H9 (cell line): Measurements from ENCODE around the gene TNFRSF11A. TPM values are rescaled to one million over a fixed set of nuclear protein-coding genes. Genes with fewer than 3 reads are reported as not detected.

Source experiments
- DNase-seq: peaks from one replicate; pipeline ENCODE4 v3.0.0-alpha.2; 2017
- H2AFZ ChIP-seq: one replicate; pipeline ENCODE4 v1.6.1; 2013; ENCODE audit warnings: mild to moderate bottlenecking, low read length, control low read depth, moderate library complexity
- H2AK5ac ChIP-seq: 2 replicates; pipeline ENCODE4 v1.6.1; 2013; ENCODE audit warnings: low read length, control low read depth, mixed read lengths; ENCODE audit not compliant: insufficient read length
- H2BK120ac ChIP-seq: one replicate; pipeline ENCODE4 v1.6.1; 2013; ENCODE audit warnings: low read depth, mild to moderate bottlenecking, low read length, control low read depth, inconsistent platforms; ENCODE audit not compliant: poor library complexity, severe bottlenecking
- H2BK12ac ChIP-seq: 2 replicates; pipeline ENCODE4 v1.6.1; 2013; ENCODE audit warnings: low read length, control low read depth, mixed read lengths, low read depth; ENCODE audit not compliant: insufficient read length
- H2BK15ac ChIP-seq: 2 replicates; pipeline ENCODE4 v1.6.1; 2013; ENCODE audit warnings: low read depth, low read length, control low read depth
- H2BK20ac ChIP-seq: one replicate; pipeline ENCODE4 v1.6.1; 2013; ENCODE audit warnings: low read depth, mild to moderate bottlenecking, low read length, control low read depth, inconsistent platforms; ENCODE audit not compliant: poor library complexity, severe bottlenecking
- H2BK5ac ChIP-seq: 2 replicates; pipeline ENCODE4 v1.6.1; 2013; ENCODE audit warnings: low read length, control low read depth, mixed read lengths; ENCODE audit not compliant: insufficient read length
- H3K14ac ChIP-seq: 2 replicates; pipeline ENCODE4 v1.6.1; 2013; ENCODE audit warnings: low read length, control low read depth; ENCODE audit not compliant: insufficient read depth
- H3K18ac ChIP-seq: 2 replicates; pipeline ENCODE4 v1.6.1; 2013; ENCODE audit warnings: low read depth, mild to moderate bottlenecking, mixed read lengths, low read length, control low read depth; ENCODE audit not compliant: insufficient read length
- H3K23ac ChIP-seq: 2 replicates; pipeline ENCODE4 v1.6.1; 2013; ENCODE audit warnings: low read length, control low read depth, mixed read lengths, low read depth; ENCODE audit not compliant: insufficient read length
- H3K23me2 ChIP-seq: 2 replicates; pipeline ENCODE4 v1.6.1; 2013; ENCODE audit warnings: low read depth, mild to moderate bottlenecking, mixed read lengths, low read length, control low read depth; ENCODE audit not compliant: insufficient read length, poor library complexity, severe bottlenecking
- H3K27ac ChIP-seq: 2 replicates; pipeline ENCODE4 v1.5.1; 2013; ENCODE audit warnings: low read length, control low read depth, mixed read lengths, low read depth; ENCODE audit not compliant: insufficient read length
- H3K27me3 ChIP-seq: 2 replicates; pipeline ENCODE4 v1.6.1; 2013; ENCODE audit warnings: low read length, control low read depth, inconsistent platforms; ENCODE audit not compliant: insufficient read depth
- H3K4ac ChIP-seq: 2 replicates; pipeline ENCODE4 v1.6.1; 2013; ENCODE audit warnings: low read depth, mild to moderate bottlenecking, control low read depth, inconsistent platforms, low read length, moderate library complexity
- H3K4me1 ChIP-seq: 2 replicates; pipeline ENCODE4 v1.6.1; 2013; ENCODE audit warnings: low read length, control low read depth, inconsistent platforms; ENCODE audit not compliant: insufficient read depth
- H3K4me2 ChIP-seq: 2 replicates; pipeline ENCODE4 v1.6.1; 2013; ENCODE audit warnings: low read length, control low read depth, mixed read lengths; ENCODE audit not compliant: insufficient read length, insufficient read depth
- H3K56ac ChIP-seq: 2 replicates; pipeline ENCODE4 v1.6.1; 2013; ENCODE audit warnings: low read depth, mild to moderate bottlenecking, mixed read lengths, low read length, control low read depth; ENCODE audit not compliant: insufficient read length
- H3K79me1 ChIP-seq: 2 replicates; pipeline ENCODE4 v1.6.1; 2013; ENCODE audit warnings: low read depth, mild to moderate bottlenecking, moderate library complexity, low read length, control low read depth, inconsistent platforms; ENCODE audit not compliant: insufficient read depth, poor library complexity, severe bottlenecking
- H3K79me2 ChIP-seq: 2 replicates; pipeline ENCODE4 v1.6.1; 2013; ENCODE audit warnings: low read length, control low read depth, inconsistent platforms; ENCODE audit not compliant: insufficient read depth
- H3K9ac ChIP-seq: 2 replicates; pipeline ENCODE4 v1.6.1; 2013; ENCODE audit warnings: low read length, control low read depth, mixed read lengths; ENCODE audit not compliant: insufficient read length; ENCODE audit errors: extremely low read depth
- H3K9me3 ChIP-seq: one replicate; pipeline ENCODE4 v1.6.1; 2013; ENCODE audit warnings: low read depth, low read length, inconsistent platforms; ENCODE audit not compliant: control insufficient read depth
- H3T11ph ChIP-seq: one replicate; pipeline ENCODE4 v1.6.1; 2013; ENCODE audit warnings: mild to moderate bottlenecking, low read length, control low read depth, inconsistent platforms
- H4K20me1 ChIP-seq: one replicate; pipeline ENCODE4 v1.6.1; 2013; ENCODE audit not compliant: control insufficient read depth, insufficient read length, insufficient read depth
- H4K5ac ChIP-seq: 2 replicates; pipeline ENCODE4 v1.6.1; 2013; ENCODE audit warnings: low read depth, mild to moderate bottlenecking, mixed read lengths, low read length, control low read depth; ENCODE audit not compliant: insufficient read length
- H4K8ac ChIP-seq: replicated peaks from 2 replicates; pipeline ENCODE4 v1.6.1; 2013; ENCODE audit warnings: low read length, control low read depth, mixed read lengths, low read depth; ENCODE audit not compliant: insufficient read length
- H4K91ac ChIP-seq: 2 replicates; pipeline ENCODE4 v1.6.1; 2013; ENCODE audit warnings: low read depth, mild to moderate bottlenecking, moderate library complexity, mixed read lengths, low read length, control low read depth; ENCODE audit not compliant: insufficient read length
- H3K27ac Mint-ChIP-seq, 3 experiments: 2 replicates in 2 of 3; 3 replicates in 1 of 3; pipeline ENCODE4 v1.8.0; 2020 to 2021; ENCODE audit warnings: mixed read lengths in 3 of 3, mild to moderate bottlenecking in 1 of 3, moderate library complexity in 1 of 3
- H3K27me3 Mint-ChIP-seq: 2 replicates; pipeline ENCODE4 v1.8.0; 2021; ENCODE audit warnings: low read depth, mild to moderate bottlenecking, moderate library complexity, mixed read lengths
- H3K36me3 Mint-ChIP-seq, 3 experiments: 2 replicates in 2 of 3; 3 replicates in 1 of 3; pipeline ENCODE4 v1.8.0; 2020 to 2021; ENCODE audit warnings: low read depth in 3 of 3, mixed read lengths in 3 of 3; ENCODE audit not compliant: insufficient read depth in 1 of 3
- H3K4me1 Mint-ChIP-seq, 2 experiments: 2 replicates each; pipeline ENCODE4 v1.8.0; 2020; ENCODE audit warnings: mixed read lengths in 2 of 2
- H3K4me3 Mint-ChIP-seq, 2 experiments: 2 replicates in 1 of 2; 3 replicates in 1 of 2; pipeline ENCODE4 v1.8.0; 2020 to 2021; ENCODE audit warnings: mild to moderate bottlenecking in 2 of 2, mixed read lengths in 2 of 2, moderate library complexity in 1 of 2
- H3K9me3 Mint-ChIP-seq, 2 experiments: 2 replicates in 1 of 2; 3 replicates in 1 of 2; pipeline ENCODE4 v1.8.0; 2020; ENCODE audit warnings: mild to moderate bottlenecking in 2 of 2, mixed read lengths in 2 of 2, moderate library complexity in 1 of 2
- WGBS: extraction: QIAGEN DNeasy Blood & Tissue Kit; methylation state at CpG from one replicate; pipeline ENCODE4 v1.1.7; 2013; ENCODE audit warnings: missing lambda C conversion rate, low lambda C conversion rate, mixed read lengths; ENCODE audit not compliant: insufficient read length; ENCODE audit errors: extremely low coverage; 5-methylcytosine and 5-hydroxymethylcytosine counted together
- total RNA-seq: library from RNA; stranded (reverse); gene quantifications from 2 replicates; pipeline ENCODE4 v1.2.1, GENCODE V29; 2021
- TF ChIP-seq, protein P1 (sequence below): fragments of 200-600 bp; sonication (generic); conservative IDR thresholded peaks from 3 replicates; pipeline ENCODE4 v1.8.0; 2021; ENCODE audit warnings: antibody characterized with exemption, mild to moderate bottlenecking

Gene TNFRSF11A
- total RNA-seq, 1 experiment from 2014 or later, result 7.8 TPM

DNA sequence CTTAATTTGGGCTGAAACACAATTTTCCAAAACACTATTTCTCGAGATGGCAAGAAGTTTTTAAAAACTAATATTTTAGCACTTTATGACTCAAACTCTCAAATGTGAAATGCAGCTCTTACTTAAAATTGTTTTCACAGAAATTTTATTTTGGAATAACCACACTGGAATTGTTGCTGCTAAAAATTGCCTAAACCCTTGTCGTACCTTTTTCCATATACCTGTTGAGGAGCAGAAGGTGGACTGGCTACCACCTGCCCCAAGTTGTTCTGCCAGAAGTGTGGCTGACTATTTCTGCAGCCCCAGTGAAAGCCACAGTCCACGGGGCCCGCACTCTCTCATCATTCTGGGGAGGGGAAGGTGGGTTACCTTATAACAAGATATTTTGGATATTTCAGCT lies 23.4 kb downstream of the TNFRSF11A start:
- no peak overlapping the region for H2BK12ac ChIP-seq
- H3K9ac ChIP-seq, result no peak overlapping the region
- no peaks in the 10 kb centered on the region for H3K9me3 Mint-ChIP-seq
- H3K27ac ChIP-seq, result no peak overlapping the region
- H2AK5ac ChIP-seq, result no peak overlapping the region
- H2AFZ ChIP-seq, result no peak overlapping the region
- H3T11ph ChIP-seq, result no peak overlapping the region
- H3K79me1 ChIP-seq, result no peaks in the 10 kb centered on the region
- no peak overlapping the region for H4K91ac ChIP-seq
- H2BK5ac ChIP-seq, result no peak overlapping the region
- no peaks in the 10 kb centered on the region for H3K23me2 ChIP-seq
- TF ChIP-seq, protein P1, sequence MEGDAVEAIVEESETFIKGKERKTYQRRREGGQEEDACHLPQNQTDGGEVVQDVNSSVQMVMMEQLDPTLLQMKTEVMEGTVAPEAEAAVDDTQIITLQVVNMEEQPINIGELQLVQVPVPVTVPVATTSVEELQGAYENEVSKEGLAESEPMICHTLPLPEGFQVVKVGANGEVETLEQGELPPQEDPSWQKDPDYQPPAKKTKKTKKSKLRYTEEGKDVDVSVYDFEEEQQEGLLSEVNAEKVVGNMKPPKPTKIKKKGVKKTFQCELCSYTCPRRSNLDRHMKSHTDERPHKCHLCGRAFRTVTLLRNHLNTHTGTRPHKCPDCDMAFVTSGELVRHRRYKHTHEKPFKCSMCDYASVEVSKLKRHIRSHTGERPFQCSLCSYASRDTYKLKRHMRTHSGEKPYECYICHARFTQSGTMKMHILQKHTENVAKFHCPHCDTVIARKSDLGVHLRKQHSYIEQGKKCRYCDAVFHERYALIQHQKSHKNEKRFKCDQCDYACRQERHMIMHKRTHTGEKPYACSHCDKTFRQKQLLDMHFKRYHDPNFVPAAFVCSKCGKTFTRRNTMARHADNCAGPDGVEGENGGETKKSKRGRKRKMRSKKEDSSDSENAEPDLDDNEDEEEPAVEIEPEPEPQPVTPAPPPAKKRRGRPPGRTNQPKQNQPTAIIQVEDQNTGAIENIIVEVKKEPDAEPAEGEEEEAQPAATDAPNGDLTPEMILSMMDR, result no peak
- H3K4me3 Mint-ChIP-seq, result no peak overlapping the region
- no peak overlapping the region for H4K5ac ChIP-seq
- no peaks in the 10 kb centered on the region for H3K9me3 ChIP-seq
- H4K8ac ChIP-seq, result no peak overlapping the region
- H3K14ac ChIP-seq, result no peak overlapping the region
- peaks cover 11% of the 10 kb centered on the region for H3K27me3 Mint-ChIP-seq
- no peak overlapping the region for H3K18ac ChIP-seq
- H3K4me1 ChIP-seq, result peaks cover 10% of the 10 kb centered on the region; the same call in 1 of the 2 replicates
- no peaks in the 10 kb centered on the region for H4K20me1 ChIP-seq
- no peak overlapping the region for H2BK20ac ChIP-seq
- H2BK15ac ChIP-seq, result no peak overlapping the region
- H3K36me3 Mint-ChIP-seq, result peaks cover 1 to 9% (median 4%) of the 10 kb centered on the region in 3 experiments; a peak in 5 of 7 replicates
- no peaks in the 10 kb centered on the region for H3K27me3 ChIP-seq
- H3K4ac ChIP-seq, result no peak overlapping the region
- no peak overlapping the region for H2BK120ac ChIP-seq
- no peak overlapping the region for H3K23ac ChIP-seq
- no CpG with 5 or more reads among the region's 4 CpGs for WGBS
- no peak overlapping the region for H3K56ac ChIP-seq
- H3K4me2 ChIP-seq, result no peak overlapping the region
- H3K79me2 ChIP-seq, result no peaks in the 10 kb centered on the region
- DNase-seq, result no peak
- peaks cover 31 to 37% of the 10 kb centered on the region in 2 experiments for H3K4me1 Mint-ChIP-seq
- H3K27ac Mint-ChIP-seq, result no peak overlapping the region; a peak in 1 of 7 replicates
